Measurements from ENCODE around the gene CLPX.

Gene CLPX

DNA sequence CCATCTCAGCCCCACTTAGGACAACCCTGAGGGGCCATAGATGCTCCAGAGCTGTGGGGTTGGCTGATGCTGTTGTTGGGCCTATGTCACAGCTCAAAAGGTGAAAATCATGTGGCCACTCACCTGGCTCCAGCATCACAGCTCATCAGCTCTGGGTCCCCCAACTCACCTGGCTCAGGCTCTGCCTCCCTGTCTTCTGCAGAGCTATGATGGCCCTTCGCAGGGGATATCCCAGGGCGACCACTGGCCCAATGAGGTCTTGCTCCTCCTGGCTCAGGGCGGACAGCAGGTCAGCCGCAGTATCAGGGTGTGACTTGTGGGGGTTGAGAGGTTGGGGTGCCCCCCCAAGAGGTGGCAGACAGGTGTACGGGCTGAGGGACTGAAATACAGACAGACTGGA lies 85.8 kb downstream of the CLPX start:
- in situ Hi-C loops (cut with HindIII; ENCODE audit: low sequenced_read_pairs): no loop called here
- TF ChIP-seq, protein P1, sequence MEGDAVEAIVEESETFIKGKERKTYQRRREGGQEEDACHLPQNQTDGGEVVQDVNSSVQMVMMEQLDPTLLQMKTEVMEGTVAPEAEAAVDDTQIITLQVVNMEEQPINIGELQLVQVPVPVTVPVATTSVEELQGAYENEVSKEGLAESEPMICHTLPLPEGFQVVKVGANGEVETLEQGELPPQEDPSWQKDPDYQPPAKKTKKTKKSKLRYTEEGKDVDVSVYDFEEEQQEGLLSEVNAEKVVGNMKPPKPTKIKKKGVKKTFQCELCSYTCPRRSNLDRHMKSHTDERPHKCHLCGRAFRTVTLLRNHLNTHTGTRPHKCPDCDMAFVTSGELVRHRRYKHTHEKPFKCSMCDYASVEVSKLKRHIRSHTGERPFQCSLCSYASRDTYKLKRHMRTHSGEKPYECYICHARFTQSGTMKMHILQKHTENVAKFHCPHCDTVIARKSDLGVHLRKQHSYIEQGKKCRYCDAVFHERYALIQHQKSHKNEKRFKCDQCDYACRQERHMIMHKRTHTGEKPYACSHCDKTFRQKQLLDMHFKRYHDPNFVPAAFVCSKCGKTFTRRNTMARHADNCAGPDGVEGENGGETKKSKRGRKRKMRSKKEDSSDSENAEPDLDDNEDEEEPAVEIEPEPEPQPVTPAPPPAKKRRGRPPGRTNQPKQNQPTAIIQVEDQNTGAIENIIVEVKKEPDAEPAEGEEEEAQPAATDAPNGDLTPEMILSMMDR (IDR thresholded peaks at IDR 0.05; ENCODE audit: low read depth, low read length): no peak
- no peak overlapping the region for H3K4me3 ChIP-seq (ENCODE audit: low read depth, low read length)
- DNase-seq (ENCODE audit: low read depth, low spot score): no peak
